Esophagus squamous epithelium (tissue), 5 donors: ENCODE results near the gene EYS. TPM values are rescaled to one million over a fixed set of nuclear protein-coding genes. Genes with fewer than 3 reads are reported as not detected.

ENCODE experiments used
- DNase-seq: peaks from one replicate; lab custom pipeline; 2025; lab: John Stamatoyannopoulos, UW
- H3K27ac ChIP-seq, 4 donors: fragments of 200-600 bp; sonication (generic); one replicate each; pipeline ENCODE4 v1.5.1; 2016 to 2019; ENCODE audit warnings: mild to moderate bottlenecking in 1 of 4
- H3K27me3 ChIP-seq, 4 donors: fragments of 200-600 bp; sonication (generic); 1 replicate in 3 of 4; 2 replicates in 1 of 4; pipeline versions ENCODE4 v1.5.1 to v1.6.0; 2017 to 2021; ENCODE audit warnings: antibody characterized with exemption in 1 of 4
- H3K36me3 ChIP-seq, 3 donors: fragments of 200-600 bp; sonication (generic); one replicate each; pipeline ENCODE4 v1.5.1; 2016 to 2019
- H3K4me1 ChIP-seq, 3 donors: fragments of 200-600 bp; sonication (generic); one replicate each; pipeline ENCODE4 v1.5.1; 2017 to 2019
- H3K4me3 ChIP-seq, 4 donors: fragments of 200-600 bp; sonication (generic); 1 replicate in 3 of 4; 2 replicates in 1 of 4; pipeline ENCODE4 v1.5.1; 2016 to 2019; ENCODE audit warnings: mild to moderate bottlenecking in 2 of 4, moderate library complexity in 1 of 4
- H3K9me3 ChIP-seq, 3 donors: fragments of 200-600 bp; sonication (generic); one replicate each; pipeline ENCODE4 v1.5.1; 2016 to 2019
- POLR2A ChIP-seq, 4 donors: fragments of 450-650 bp; IDR thresholded peaks; one replicate each; pipeline ENCODE4 v1.6.1; 2017; ENCODE audit warnings: antibody characterized with exemption in 4 of 4, mild to moderate bottlenecking in 4 of 4, moderate library complexity in 3 of 4
- WGBS, 2 donors: methylation state at CpG; one replicate each; pipeline ENCODE4 v1.1.5; 2018; 5-methylcytosine and 5-hydroxymethylcytosine counted together
- intact Hi-C: fragments of 100-400 bp; cut with DNase I; formaldehyde crosslinking; loops from one replicate; pipeline ENCODE4 v1.15.0; 2022
- total RNA-seq, 4 donors: library from RNA; depleted of rRNA; stranded (reverse); fragments of >200 nt; gene quantifications; one replicate each; pipeline ENCODE4 v1.1.0, GENCODE V29; 2016
- TF ChIP-seq, protein P1 (sequence below), 6 experiments: fragments of 450-650 bp in 4 of 6; fragments of 200-600 bp in 2 of 6; sonication (generic) in 2 of 6; IDR thresholded peaks; one replicate each; pipeline ENCODE4 v1.5.1; 2016 to 2019; ENCODE audit warnings: antibody characterized with exemption in 6 of 6, mild to moderate bottlenecking in 4 of 6, moderate library complexity in 4 of 6
- donor health status: DM: yes; HTN: yes; CAD: no.

Gene EYS
- total RNA-seq, 4 donors from 2014 or later = 0.87 TPM; not detected in 3

GRCh38 chr6:64665137-64665536, 1041.9 kb downstream of the EYS start:
- Histone ChIP-seq H3K36me3 (no peaks in the 10 kb centered on the region), H3K4me1 (no peaks in the 10 kb centered on the region), H3K27ac (no peak overlapping the region), H3K4me3 (no peak overlapping the region), H3K27me3 (no peaks in the 10 kb centered on the region), H3K9me3 (no peaks in the 10 kb centered on the region)
- 86% methylated on average over 1 of the region's 1 CpG for WGBS, 2 donors
- intact Hi-C loops = no loop called here
- no peak for DNase-seq
- TF ChIP-seq POLR2A (IDR thresholded peaks at IDR 0.05) = no peak
- TF ChIP-seq, protein P1, sequence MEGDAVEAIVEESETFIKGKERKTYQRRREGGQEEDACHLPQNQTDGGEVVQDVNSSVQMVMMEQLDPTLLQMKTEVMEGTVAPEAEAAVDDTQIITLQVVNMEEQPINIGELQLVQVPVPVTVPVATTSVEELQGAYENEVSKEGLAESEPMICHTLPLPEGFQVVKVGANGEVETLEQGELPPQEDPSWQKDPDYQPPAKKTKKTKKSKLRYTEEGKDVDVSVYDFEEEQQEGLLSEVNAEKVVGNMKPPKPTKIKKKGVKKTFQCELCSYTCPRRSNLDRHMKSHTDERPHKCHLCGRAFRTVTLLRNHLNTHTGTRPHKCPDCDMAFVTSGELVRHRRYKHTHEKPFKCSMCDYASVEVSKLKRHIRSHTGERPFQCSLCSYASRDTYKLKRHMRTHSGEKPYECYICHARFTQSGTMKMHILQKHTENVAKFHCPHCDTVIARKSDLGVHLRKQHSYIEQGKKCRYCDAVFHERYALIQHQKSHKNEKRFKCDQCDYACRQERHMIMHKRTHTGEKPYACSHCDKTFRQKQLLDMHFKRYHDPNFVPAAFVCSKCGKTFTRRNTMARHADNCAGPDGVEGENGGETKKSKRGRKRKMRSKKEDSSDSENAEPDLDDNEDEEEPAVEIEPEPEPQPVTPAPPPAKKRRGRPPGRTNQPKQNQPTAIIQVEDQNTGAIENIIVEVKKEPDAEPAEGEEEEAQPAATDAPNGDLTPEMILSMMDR (IDR thresholded peaks at IDR 0.05) = no peak

GRCh38 chr6:64664480-64664879, 1042.5 kb downstream of the EYS start:
- DNase-seq = no peak
- TF ChIP-seq POLR2A (IDR thresholded peaks at IDR 0.05) = no peak
- Histone ChIP-seq H3K36me3 (no peaks in the 10 kb centered on the region), H3K9me3 (no peaks in the 10 kb centered on the region), H3K4me3 (no peak overlapping the region), H3K27me3 (no peaks in the 10 kb centered on the region), H3K4me1 (no peaks in the 10 kb centered on the region), H3K27ac (no peak overlapping the region)
- intact Hi-C loops = no loop called here
- 69 to 75% methylated on average over 2 of the region's 2 CpGs for WGBS, 2 donors

DNA sequence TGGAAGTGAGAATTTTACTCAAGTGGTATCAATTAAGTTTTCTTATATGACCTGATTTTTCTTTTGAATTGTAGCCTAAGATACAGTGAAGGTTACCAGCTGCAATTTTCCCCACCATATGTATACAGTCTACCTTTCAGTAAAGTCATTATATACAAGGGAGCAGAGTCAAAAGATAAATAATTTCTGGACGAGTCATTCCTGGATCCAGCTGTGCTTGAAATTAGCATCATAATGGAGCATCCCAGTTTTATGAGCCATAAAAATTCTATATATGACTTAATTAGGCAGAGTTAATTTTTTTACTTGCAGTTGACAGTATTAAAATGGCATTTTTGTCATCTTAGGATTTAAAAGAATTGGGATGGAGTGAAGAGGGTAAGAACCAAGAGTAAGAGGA, 1063.0 kb downstream of the EYS start:
- Histone ChIP-seq H3K4me3 (no peak overlapping the region), H3K36me3 (no peaks in the 10 kb centered on the region), H3K27me3 (no peaks in the 10 kb centered on the region), H3K9me3 (no peaks in the 10 kb centered on the region), H3K27ac (no peak overlapping the region), H3K4me1 (no peaks in the 10 kb centered on the region)
- WGBS, 2 donors = 15 to 19% methylated on average over 1 of the region's 1 CpG
- no peak for TF ChIP-seq POLR2A (IDR thresholded peaks at IDR 0.05)
- TF ChIP-seq, protein P1 (IDR thresholded peaks at IDR 0.05) = no peak
- DNase-seq = no peak
- intact Hi-C loops = no loop called here

DNA sequence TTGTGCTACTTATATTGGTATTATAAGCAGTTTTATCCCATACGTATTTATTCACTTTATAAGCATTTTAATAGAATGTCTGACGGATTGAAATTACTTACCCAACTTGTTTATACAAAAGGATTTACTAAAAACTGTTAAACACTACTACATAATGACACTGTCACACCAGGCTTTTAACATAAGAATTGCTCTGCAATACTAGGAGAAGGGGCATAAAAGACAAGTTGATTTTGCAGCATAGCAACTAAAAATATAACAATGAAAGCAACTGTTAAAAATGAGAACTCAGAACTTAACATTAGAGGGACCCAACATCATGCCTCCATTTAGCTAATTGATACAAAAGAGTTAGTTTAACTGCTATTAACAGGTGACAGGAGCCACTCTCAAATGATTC, 1076.1 kb downstream of the EYS start:
- Histone ChIP-seq H3K36me3 (no peaks in the 10 kb centered on the region), H3K27ac (no peak overlapping the region), H3K4me3 (no peak overlapping the region), H3K4me1 (no peaks in the 10 kb centered on the region), H3K9me3 (no peaks in the 10 kb centered on the region), H3K27me3 (no peaks in the 10 kb centered on the region)
- TF ChIP-seq, protein P1 (IDR thresholded peaks at IDR 0.05) = no peak
- no peak for TF ChIP-seq POLR2A (IDR thresholded peaks at IDR 0.05)
- no peak for DNase-seq
- 36 to 38% methylated on average over 2 of the region's 2 CpGs for WGBS, 2 donors
- intact Hi-C loops = no loop called here

- TF ChIP-seq, protein P1 (IDR thresholded peaks at IDR 0.05) = no peak
- TF ChIP-seq POLR2A (IDR thresholded peaks at IDR 0.05) = no peak
- no peaks in the 10 kb centered on the region for H3K27me3 ChIP-seq
- 15 to 33% methylated on average over 1 of the region's 1 CpG for WGBS, 2 donors
Measured at GRCh38 chr6:64622944-64623343, 1084.1 kb downstream of the EYS start.

GRCh38 chr6:64602993-64603392, 1104.0 kb downstream of the EYS start:
- DNase-seq = no peak
- no peaks in the 10 kb centered on the region for H3K36me3 ChIP-seq
- 63 to 65% methylated on average over 1 of the region's 1 CpG for WGBS, 2 donors
- H3K27ac ChIP-seq = no peak overlapping the region
- H3K9me3 ChIP-seq = no peaks in the 10 kb centered on the region
- no peak for TF ChIP-seq POLR2A (IDR thresholded peaks at IDR 0.05)
- TF ChIP-seq, protein P1 (IDR thresholded peaks at IDR 0.05) = no peak
- H3K4me1 ChIP-seq = no peaks in the 10 kb centered on the region
- intact Hi-C loops = no loop called here
- no peaks in the 10 kb centered on the region for H3K27me3 ChIP-seq
- H3K4me3 ChIP-seq = no peak overlapping the region

More at GRCh38 chr6:64622944-64623343, 1084.1 kb downstream of the EYS start:
- H3K9me3 ChIP-seq = no peaks in the 10 kb centered on the region
- no peak overlapping the region for H3K4me3 ChIP-seq
- no peak overlapping the region for H3K27ac ChIP-seq
- no peaks in the 10 kb centered on the region for H3K4me1 ChIP-seq
- no peak for DNase-seq
- intact Hi-C loops = no loop called here
- H3K36me3 ChIP-seq = no peaks in the 10 kb centered on the region
